Osteoblast (primary cell): Measurements from ENCODE around the gene CDK2AP2. TPM values are rescaled to one million over a fixed set of nuclear protein-coding genes. Genes with fewer than 3 reads are reported as not detected.

Experiments
- DNase-seq: peaks from one replicate; pipeline ENCODE4 v3.0.0; 2011; ENCODE audit warnings: low spot score, mixed read lengths; ENCODE audit not compliant: insufficient read length; ENCODE audit errors: missing footprints
- H2AFZ ChIP-seq: 2 replicates; pipeline ENCODE4 v1.6.0; 2011; ENCODE audit warnings: mild to moderate bottlenecking, low read length
- H3K27ac ChIP-seq: 2 replicates; pipeline ENCODE4 v1.5.1; 2011; ENCODE audit warnings: mild to moderate bottlenecking, low read depth, low read length, moderate library complexity
- H3K27me3 ChIP-seq: 2 replicates; pipeline ENCODE4 v1.6.0; 2012; ENCODE audit warnings: mild to moderate bottlenecking, control low read depth, inconsistent platforms, low read length, moderate library complexity; ENCODE audit not compliant: insufficient read depth
- H3K36me3 ChIP-seq: 2 replicates; pipeline ENCODE4 v1.5.1; 2011; ENCODE audit warnings: mild to moderate bottlenecking, low read length, control low read depth, moderate library complexity; ENCODE audit not compliant: insufficient read depth
- H3K4me1 ChIP-seq: 2 replicates; pipeline ENCODE4 v1.5.1; 2011; ENCODE audit warnings: mild to moderate bottlenecking, low read length, control low read depth, moderate library complexity; ENCODE audit not compliant: insufficient read depth
- H3K4me2 ChIP-seq: 2 replicates; pipeline ENCODE4 v1.6.0; 2011; ENCODE audit warnings: mild to moderate bottlenecking, low read length; ENCODE audit not compliant: insufficient read depth
- H3K4me3 ChIP-seq: fragments of 200-600 bp; sonication (generic); 3 replicates; pipeline ENCODE4 v1.5.1; 2012; ENCODE audit warnings: mild to moderate bottlenecking, low read length, inconsistent platforms; ENCODE audit not compliant: insufficient read depth
- H3K79me2 ChIP-seq: 2 replicates; pipeline ENCODE4 v1.6.0; 2012; ENCODE audit warnings: mild to moderate bottlenecking, low read length, control low read depth, inconsistent platforms; ENCODE audit not compliant: insufficient read depth
- H3K9me3 ChIP-seq: 2 replicates; pipeline ENCODE4 v1.5.1; 2011; ENCODE audit warnings: low read depth, low read length, control low read depth
- H4K20me1 ChIP-seq: 2 replicates; pipeline ENCODE4 v1.6.0; 2012; ENCODE audit warnings: mild to moderate bottlenecking, low read length, control low read depth; ENCODE audit not compliant: insufficient read depth
- total RNA-seq: library from RNA; depleted of rRNA; stranded (reverse); fragments of >200 nt; gene quantifications from 2 replicates; pipeline ENCODE4 v1.2.3, GENCODE V29; 2012
- TF ChIP-seq, protein P1 (sequence below): IDR thresholded peaks from 2 replicates; pipeline ENCODE4 v1.5.1; 2011; ENCODE audit warnings: mild to moderate bottlenecking, low read depth, low read length, moderate library complexity; ENCODE audit errors: extremely low read depth

Gene CDK2AP2
- total RNA-seq, 1 donor, result 6.2 TPM

- H4K20me1 ChIP-seq, result no peaks in the 10 kb centered on the region
- no peaks in the 10 kb centered on the region for H3K4me1 ChIP-seq
- H3K4me2 ChIP-seq, result no peak overlapping the region
- H3K27ac ChIP-seq, result no peak overlapping the region
- no peaks in the 10 kb centered on the region for H3K9me3 ChIP-seq
- no peak for DNase-seq
- H3K36me3 ChIP-seq, result no peaks in the 10 kb centered on the region
- H3K79me2 ChIP-seq, result no peaks in the 10 kb centered on the region
- TF ChIP-seq, protein P1, sequence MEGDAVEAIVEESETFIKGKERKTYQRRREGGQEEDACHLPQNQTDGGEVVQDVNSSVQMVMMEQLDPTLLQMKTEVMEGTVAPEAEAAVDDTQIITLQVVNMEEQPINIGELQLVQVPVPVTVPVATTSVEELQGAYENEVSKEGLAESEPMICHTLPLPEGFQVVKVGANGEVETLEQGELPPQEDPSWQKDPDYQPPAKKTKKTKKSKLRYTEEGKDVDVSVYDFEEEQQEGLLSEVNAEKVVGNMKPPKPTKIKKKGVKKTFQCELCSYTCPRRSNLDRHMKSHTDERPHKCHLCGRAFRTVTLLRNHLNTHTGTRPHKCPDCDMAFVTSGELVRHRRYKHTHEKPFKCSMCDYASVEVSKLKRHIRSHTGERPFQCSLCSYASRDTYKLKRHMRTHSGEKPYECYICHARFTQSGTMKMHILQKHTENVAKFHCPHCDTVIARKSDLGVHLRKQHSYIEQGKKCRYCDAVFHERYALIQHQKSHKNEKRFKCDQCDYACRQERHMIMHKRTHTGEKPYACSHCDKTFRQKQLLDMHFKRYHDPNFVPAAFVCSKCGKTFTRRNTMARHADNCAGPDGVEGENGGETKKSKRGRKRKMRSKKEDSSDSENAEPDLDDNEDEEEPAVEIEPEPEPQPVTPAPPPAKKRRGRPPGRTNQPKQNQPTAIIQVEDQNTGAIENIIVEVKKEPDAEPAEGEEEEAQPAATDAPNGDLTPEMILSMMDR, result no peak
- H3K27me3 ChIP-seq, result no peaks in the 10 kb centered on the region
- H3K4me3 ChIP-seq, result no peak overlapping the region
- H2AFZ ChIP-seq, result no peak overlapping the region
Observed at GRCh38 chr11:67525275-67525976, 17.5 kb upstream of the CDK2AP2 start.

DNA sequence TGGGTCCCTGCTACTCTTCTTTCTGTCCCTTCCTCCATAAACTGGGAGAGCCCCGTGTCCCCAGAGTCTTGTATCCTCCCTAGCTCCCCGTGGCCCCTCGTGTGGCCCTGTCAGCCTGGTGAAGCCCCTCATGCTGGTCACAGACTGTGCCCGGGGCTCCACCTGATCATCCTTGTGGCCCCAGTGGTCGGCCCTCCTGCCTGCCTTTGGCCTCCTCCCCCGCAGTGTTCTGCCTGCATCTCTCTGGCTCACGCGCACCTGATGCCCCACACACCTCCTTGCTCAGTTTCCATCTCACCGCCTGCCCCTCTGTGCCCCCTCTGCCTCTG, 16.5 kb upstream of the CDK2AP2 start:
- no peak overlapping the region for H3K27ac ChIP-seq
- H3K79me2 ChIP-seq, result no peaks in the 10 kb centered on the region
- no peaks in the 10 kb centered on the region for H3K9me3 ChIP-seq
- H3K27me3 ChIP-seq, result no peaks in the 10 kb centered on the region
- H3K4me3 ChIP-seq, result no peak overlapping the region
- no peaks in the 10 kb centered on the region for H4K20me1 ChIP-seq
- TF ChIP-seq, protein P1, result no peak
- no peak overlapping the region for H2AFZ ChIP-seq
- no peaks in the 10 kb centered on the region for H3K4me1 ChIP-seq
- no peaks in the 10 kb centered on the region for H3K36me3 ChIP-seq
- no peak overlapping the region for H3K4me2 ChIP-seq
- no peak for DNase-seq

DNA sequence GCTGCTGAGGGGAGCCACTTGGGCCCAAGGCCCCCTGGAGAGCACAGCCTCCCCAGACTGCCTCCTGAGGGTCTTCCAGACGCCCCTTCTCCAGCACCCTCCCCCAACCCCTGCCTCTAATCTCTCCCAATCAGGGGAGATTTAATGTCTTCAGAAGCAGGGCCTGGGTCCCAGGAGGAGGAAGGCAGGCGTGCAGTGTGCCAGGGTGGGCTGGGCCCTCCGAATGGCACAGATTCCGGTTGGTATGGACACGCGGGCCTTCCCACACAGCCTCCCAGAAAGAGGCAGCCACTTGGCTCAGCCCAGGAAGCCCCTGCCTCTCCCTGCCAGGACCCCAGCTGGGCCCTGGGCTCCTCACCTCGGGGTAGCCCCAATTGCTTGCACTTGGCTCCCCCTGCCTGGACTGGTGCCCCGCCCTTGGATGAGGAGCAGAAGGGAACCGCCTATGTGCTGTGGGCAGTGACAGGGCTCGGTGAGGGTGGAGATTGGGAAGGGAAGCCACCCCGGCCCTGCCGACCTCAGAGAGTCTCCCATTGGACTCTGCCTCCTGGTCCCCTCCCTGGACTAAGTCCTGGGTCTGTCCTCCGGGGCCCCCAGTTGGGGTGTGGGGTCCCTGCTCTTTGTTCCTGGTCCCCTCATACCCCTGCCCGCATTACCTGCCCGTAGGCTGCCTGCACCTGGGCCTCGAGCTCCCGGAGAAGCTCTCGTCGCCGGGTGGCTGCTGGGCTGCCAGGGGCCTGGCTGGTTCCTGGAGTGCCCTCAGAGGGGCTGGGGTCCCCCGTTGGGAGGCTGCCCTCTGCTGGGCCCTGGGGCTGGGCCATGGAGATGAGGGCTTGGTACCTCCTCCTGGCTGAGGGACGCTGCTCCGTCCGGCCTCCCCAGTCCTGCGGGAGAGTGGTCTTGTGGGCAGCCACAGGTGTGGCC, 15.9 kb upstream of the CDK2AP2 start:
- H2AFZ ChIP-seq, result no peak overlapping the region
- no peaks in the 10 kb centered on the region for H3K9me3 ChIP-seq
- TF ChIP-seq, protein P1, result no peak
- DNase-seq, result peak; percentile 77
- H3K4me1 ChIP-seq, result no peaks in the 10 kb centered on the region
- no peak overlapping the region for H3K4me3 ChIP-seq
- H4K20me1 ChIP-seq, result no peaks in the 10 kb centered on the region
- no peak overlapping the region for H3K4me2 ChIP-seq
- H3K27me3 ChIP-seq, result peaks cover 2% of the 10 kb centered on the region
- H3K79me2 ChIP-seq, result no peaks in the 10 kb centered on the region
- H3K27ac ChIP-seq, result no peak overlapping the region
- H3K36me3 ChIP-seq, result no peaks in the 10 kb centered on the region

DNA sequence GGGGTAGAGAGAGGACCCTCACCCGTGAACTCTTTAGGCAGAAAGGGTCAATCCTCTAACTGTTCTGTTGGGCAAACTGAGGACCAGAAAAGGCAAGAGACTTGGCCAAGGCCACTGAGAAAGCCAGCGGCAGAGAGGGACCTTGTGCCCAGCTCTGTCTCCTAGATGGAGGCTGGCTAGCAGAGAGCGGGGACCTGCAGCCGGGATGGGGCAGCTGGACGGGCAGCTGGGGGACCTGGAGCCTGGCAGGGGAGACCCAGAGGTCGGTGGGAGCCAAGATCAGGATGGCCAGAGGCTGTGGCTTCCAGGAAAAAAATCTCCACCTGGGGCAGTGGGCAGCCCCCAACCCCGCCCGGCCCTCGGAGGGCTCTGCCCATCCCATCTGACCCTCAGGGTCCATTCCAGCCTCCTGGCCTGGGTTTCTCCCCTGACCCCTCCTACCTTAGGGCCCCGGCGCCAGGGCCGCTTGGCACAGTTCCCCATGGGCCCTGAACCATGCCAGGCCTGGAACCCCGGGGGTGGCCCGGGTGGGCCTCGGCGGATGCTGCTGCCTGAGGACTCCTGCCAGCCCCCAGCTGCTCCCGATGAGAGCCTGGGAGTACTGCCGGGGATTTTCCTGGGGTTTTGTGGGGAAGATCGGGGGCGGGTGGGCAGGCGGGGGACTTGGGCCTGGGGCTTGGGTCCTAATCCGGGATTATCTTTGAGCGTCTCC, 15.0 kb upstream of the CDK2AP2 start, which contains the start of gene CABP2:
Gene CABP2 (minus strand): TSS at position 603 of the 712 bp plus-strand sequence. CDS start 120 bp downstream, at position 483.
- peak; percentile 59 for DNase-seq
- Histone ChIP-seq H3K27me3 (peaks cover 5% of the 10 kb centered on the region), H4K20me1 (no peaks in the 10 kb centered on the region), H3K4me2 (no peak within 1 kb of the TSS), H3K4me3 (no peak within 1 kb of the TSS), H3K4me1 (no peaks in the 10 kb centered on the region), H2AFZ (no peak within 1 kb of the TSS), H3K9me3 (no peaks in the 10 kb centered on the region), H3K27ac (no peak within 1 kb of the TSS), H3K36me3 (no peaks in the 10 kb centered on the region), H3K79me2 (no peaks in the 10 kb centered on the region)
- TF ChIP-seq, protein P1, result no peak
